Neural cell (in vitro differentiated cells): ENCODE measurements around the gene PLIN4. TPM values are rescaled to one million over a fixed set of nuclear protein-coding genes. Genes with fewer than 3 reads are reported as not detected.

Experiments
- H2AFZ ChIP-seq: fragments of 200-600, 300-800 bp; sonication (generic), shearing (Covaris generic); 2 replicates; pipeline ENCODE4 v1.6.0; 2014; ENCODE audit warnings: low read depth, mild to moderate bottlenecking, antibody characterized with exemption, low read length, moderate library complexity
- H3F3A ChIP-seq: fragments of 200-600 bp; shearing (Covaris generic); 2 replicates; pipeline ENCODE4 v1.6.1; 2016; ENCODE audit warnings: mild to moderate bottlenecking, moderate library complexity, mixed read lengths, antibody characterized with exemption, low read length; ENCODE audit not compliant: insufficient read depth, poor library complexity, severe bottlenecking
- H3K27ac ChIP-seq: fragments of 200-600, 300-800 bp; sonication (generic), shearing (Covaris generic); 2 replicates; pipeline ENCODE4 v1.5.1; 2014; ENCODE audit warnings: mild to moderate bottlenecking, low read length, moderate library complexity
- H3K27me3 ChIP-seq: fragments of 300-800, 200-600 bp; sonication (generic), shearing (Covaris generic); 2 replicates; pipeline ENCODE4 v1.6.0; 2014; ENCODE audit warnings: mild to moderate bottlenecking, low read depth, low read length, moderate library complexity; ENCODE audit not compliant: insufficient read depth
- H3K36me3 ChIP-seq: fragments of 300-800, 200-600 bp; sonication (generic), shearing (Covaris generic); 2 replicates; pipeline ENCODE4 v1.5.1; 2014; ENCODE audit warnings: mild to moderate bottlenecking, antibody characterized with exemption, low read length, moderate library complexity; ENCODE audit not compliant: insufficient read depth
- H3K4me2 ChIP-seq: fragments of 300-800, 200-600 bp; sonication (generic), shearing (Covaris generic); 2 replicates; pipeline ENCODE4 v1.6.0; 2014; ENCODE audit warnings: mild to moderate bottlenecking, low read length
- H3K4me3 ChIP-seq: fragments of 300-800, 200-600 bp; sonication (generic), shearing (Covaris generic); 2 replicates; pipeline ENCODE4 v1.5.1; 2014; ENCODE audit warnings: mild to moderate bottlenecking, low read length, moderate library complexity
- H3K79me2 ChIP-seq: fragments of 200-600 bp; shearing (Covaris generic); replicated peaks from 2 replicates; pipeline ENCODE4 v1.6.0; 2014; ENCODE audit warnings: mild to moderate bottlenecking, low read length, moderate library complexity; ENCODE audit not compliant: insufficient read depth
- H3K9ac ChIP-seq: fragments of 300-800, 200-600 bp; sonication (generic), shearing (Covaris generic); 2 replicates; pipeline ENCODE4 v1.6.1; 2016; ENCODE audit warnings: mild to moderate bottlenecking, low read length, mixed read lengths
- H3K9me2 ChIP-seq: fragments of 200-600 bp; shearing (Covaris generic); 2 replicates; pipeline ENCODE4 v1.6.1; 2016; ENCODE audit warnings: mild to moderate bottlenecking, low read length, mixed read lengths; ENCODE audit not compliant: insufficient read depth
- H3K9me3 ChIP-seq: fragments of 200-600, 300-800 bp; sonication (generic), shearing (Covaris generic); 2 replicates; pipeline ENCODE4 v1.6.1; 2016; ENCODE audit warnings: mild to moderate bottlenecking, mixed run types, low read length, moderate library complexity, mixed read lengths
- H4K20me1 ChIP-seq: fragments of 200-600 bp; shearing (Covaris generic); 2 replicates; pipeline ENCODE4 v1.6.1; 2016; ENCODE audit warnings: mild to moderate bottlenecking, mixed run types; ENCODE audit not compliant: insufficient read depth
- EP300 ChIP-seq: fragments of 450-650 bp; conservative IDR thresholded peaks from 2 replicates; pipeline ENCODE4 v1.6.1; 2014; ENCODE audit warnings: antibody characterized with exemption, mild to moderate bottlenecking, moderate library complexity; ENCODE audit not compliant: poor library complexity, severe bottlenecking
- EZH2 ChIP-seq: fragments of 200-600, 300-800 bp; shearing (Covaris generic), sonication (generic); IDR thresholded peaks from 2 replicates; pipeline ENCODE4 v1.6.1; 2014; ENCODE audit warnings: antibody characterized with exemption, low read length, borderline replicate concordance, mild to moderate bottlenecking; ENCODE audit not compliant: insufficient read depth, poor library complexity, severe bottlenecking
- MXI1 ChIP-seq: fragments of 450-650 bp; conservative IDR thresholded peaks from 2 replicates; pipeline ENCODE4 v1.6.1; 2014; ENCODE audit warnings: antibody characterized with exemption, mild to moderate bottlenecking; ENCODE audit not compliant: poor library complexity, severe bottlenecking
- POLR2AphosphoS5 ChIP-seq: IDR thresholded peaks from 2 replicates; pipeline ENCODE4 v1.6.1; 2012
- RAD21 ChIP-seq: fragments of 450-650 bp; conservative IDR thresholded peaks from 2 replicates; pipeline ENCODE4 v1.6.1; 2014; ENCODE audit warnings: antibody characterized with exemption, mild to moderate bottlenecking, moderate library complexity
- SMC3 ChIP-seq: fragments of 450-650 bp; conservative IDR thresholded peaks from 2 replicates; pipeline ENCODE4 v1.6.1; 2014; ENCODE audit warnings: antibody characterized with exemption, mild to moderate bottlenecking, moderate library complexity; ENCODE audit not compliant: poor library complexity
- TAF1 ChIP-seq: IDR thresholded peaks from 2 replicates; pipeline ENCODE4 v1.6.1; 2012; ENCODE audit warnings: low read depth
- polyA plus RNA-seq: library from polyadenylated mRNA; depleted of rRNA; stranded (reverse); fragments of >200 nt; gene quantifications from 2 replicates; pipeline ENCODE4 v1.2.3, GENCODE V29; 2014
- TF ChIP-seq, protein P1 (sequence below): IDR thresholded peaks from 2 replicates; pipeline ENCODE4 v1.6.1; 2012; ENCODE audit warnings: borderline replicate concordance
- TF ChIP-seq, protein P2 (sequence below): fragments of 450-650 bp; IDR thresholded peaks from 2 replicates; pipeline ENCODE4 v1.5.1; 2014; ENCODE audit warnings: antibody characterized with exemption, mild to moderate bottlenecking, moderate library complexity; ENCODE audit not compliant: poor library complexity, severe bottlenecking

Gene PLIN4
- polyA plus RNA-seq, 1 donor from 2014 or later = not detected

DNA sequence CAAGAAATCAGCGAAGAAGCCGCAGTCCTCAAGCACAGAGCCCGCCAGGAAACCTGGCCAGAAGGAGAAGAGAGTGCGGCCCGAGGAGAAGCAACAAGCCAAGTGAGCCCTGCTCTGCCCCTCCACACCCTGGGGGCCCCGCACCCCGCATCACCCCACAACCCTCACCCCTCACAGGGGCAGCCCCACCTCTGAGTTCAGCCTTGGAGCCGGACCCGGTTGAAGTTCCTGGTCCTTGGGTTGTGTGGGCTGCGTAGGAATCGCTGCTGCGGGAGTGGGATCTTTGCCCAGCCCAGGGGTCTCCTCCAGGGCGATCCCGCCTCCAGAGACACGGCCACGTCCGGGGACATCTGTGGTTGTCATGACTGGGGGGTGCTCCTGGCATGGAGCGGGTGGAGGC is 22.0 kb downstream of the PLIN4 start:
- no peaks in the 10 kb centered on the region for H4K20me1 ChIP-seq
- H2AFZ ChIP-seq = no peak overlapping the region
- H3K4me3 ChIP-seq = no peak overlapping the region
- H3K4me2 ChIP-seq = no peak overlapping the region
- no peaks in the 10 kb centered on the region for H3K9me2 ChIP-seq
- TF ChIP-seq, protein P1, sequence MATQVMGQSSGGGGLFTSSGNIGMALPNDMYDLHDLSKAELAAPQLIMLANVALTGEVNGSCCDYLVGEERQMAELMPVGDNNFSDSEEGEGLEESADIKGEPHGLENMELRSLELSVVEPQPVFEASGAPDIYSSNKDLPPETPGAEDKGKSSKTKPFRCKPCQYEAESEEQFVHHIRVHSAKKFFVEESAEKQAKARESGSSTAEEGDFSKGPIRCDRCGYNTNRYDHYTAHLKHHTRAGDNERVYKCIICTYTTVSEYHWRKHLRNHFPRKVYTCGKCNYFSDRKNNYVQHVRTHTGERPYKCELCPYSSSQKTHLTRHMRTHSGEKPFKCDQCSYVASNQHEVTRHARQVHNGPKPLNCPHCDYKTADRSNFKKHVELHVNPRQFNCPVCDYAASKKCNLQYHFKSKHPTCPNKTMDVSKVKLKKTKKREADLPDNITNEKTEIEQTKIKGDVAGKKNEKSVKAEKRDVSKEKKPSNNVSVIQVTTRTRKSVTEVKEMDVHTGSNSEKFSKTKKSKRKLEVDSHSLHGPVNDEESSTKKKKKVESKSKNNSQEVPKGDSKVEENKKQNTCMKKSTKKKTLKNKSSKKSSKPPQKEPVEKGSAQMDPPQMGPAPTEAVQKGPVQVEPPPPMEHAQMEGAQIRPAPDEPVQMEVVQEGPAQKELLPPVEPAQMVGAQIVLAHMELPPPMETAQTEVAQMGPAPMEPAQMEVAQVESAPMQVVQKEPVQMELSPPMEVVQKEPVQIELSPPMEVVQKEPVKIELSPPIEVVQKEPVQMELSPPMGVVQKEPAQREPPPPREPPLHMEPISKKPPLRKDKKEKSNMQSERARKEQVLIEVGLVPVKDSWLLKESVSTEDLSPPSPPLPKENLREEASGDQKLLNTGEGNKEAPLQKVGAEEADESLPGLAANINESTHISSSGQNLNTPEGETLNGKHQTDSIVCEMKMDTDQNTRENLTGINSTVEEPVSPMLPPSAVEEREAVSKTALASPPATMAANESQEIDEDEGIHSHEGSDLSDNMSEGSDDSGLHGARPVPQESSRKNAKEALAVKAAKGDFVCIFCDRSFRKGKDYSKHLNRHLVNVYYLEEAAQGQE = no peak
- TF ChIP-seq EZH2 = no peak
- TF ChIP-seq TAF1 = no peak
- TF ChIP-seq, protein P2, sequence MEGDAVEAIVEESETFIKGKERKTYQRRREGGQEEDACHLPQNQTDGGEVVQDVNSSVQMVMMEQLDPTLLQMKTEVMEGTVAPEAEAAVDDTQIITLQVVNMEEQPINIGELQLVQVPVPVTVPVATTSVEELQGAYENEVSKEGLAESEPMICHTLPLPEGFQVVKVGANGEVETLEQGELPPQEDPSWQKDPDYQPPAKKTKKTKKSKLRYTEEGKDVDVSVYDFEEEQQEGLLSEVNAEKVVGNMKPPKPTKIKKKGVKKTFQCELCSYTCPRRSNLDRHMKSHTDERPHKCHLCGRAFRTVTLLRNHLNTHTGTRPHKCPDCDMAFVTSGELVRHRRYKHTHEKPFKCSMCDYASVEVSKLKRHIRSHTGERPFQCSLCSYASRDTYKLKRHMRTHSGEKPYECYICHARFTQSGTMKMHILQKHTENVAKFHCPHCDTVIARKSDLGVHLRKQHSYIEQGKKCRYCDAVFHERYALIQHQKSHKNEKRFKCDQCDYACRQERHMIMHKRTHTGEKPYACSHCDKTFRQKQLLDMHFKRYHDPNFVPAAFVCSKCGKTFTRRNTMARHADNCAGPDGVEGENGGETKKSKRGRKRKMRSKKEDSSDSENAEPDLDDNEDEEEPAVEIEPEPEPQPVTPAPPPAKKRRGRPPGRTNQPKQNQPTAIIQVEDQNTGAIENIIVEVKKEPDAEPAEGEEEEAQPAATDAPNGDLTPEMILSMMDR = no peak
- TF ChIP-seq POLR2AphosphoS5 = no peak
- no peak for TF ChIP-seq MXI1
- no peak for TF ChIP-seq SMC3
- no peak for TF ChIP-seq EP300
- TF ChIP-seq RAD21 = no peak
- no peak overlapping the region for H3K27ac ChIP-seq
- no peaks in the 10 kb centered on the region for H3K27me3 ChIP-seq
- H3K9me3 ChIP-seq = no peaks in the 10 kb centered on the region
- H3K36me3 ChIP-seq = no peaks in the 10 kb centered on the region
- no peaks in the 10 kb centered on the region for H3F3A ChIP-seq
- H3K79me2 ChIP-seq = no peaks in the 10 kb centered on the region
- no peak overlapping the region for H3K9ac ChIP-seq

DNA sequence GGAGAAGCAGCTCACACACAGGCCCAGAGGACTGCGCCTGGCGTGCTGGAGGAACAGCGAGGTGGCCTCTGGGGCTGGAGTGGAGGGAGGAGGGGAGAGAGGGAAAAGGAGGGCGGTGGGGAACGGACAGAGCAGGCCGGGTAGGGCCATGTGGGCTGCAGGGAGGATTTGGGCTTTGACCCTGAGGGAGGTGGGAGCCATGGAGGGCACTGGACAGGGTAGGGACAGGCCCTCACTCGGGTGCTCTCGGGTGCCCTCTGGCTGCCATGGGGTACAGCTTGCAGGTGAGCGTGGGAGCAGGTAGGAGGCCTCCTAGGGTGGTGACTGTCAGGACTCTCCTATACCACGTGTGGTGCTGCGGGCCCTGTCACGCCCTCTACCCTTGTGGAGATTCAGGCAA is 22.8 kb downstream of the PLIN4 start:
- no peak overlapping the region for H3K4me2 ChIP-seq
- no peaks in the 10 kb centered on the region for H3K9me3 ChIP-seq
- no peaks in the 10 kb centered on the region for H3K9me2 ChIP-seq
- no peak overlapping the region for H3K4me3 ChIP-seq
- no peaks in the 10 kb centered on the region for H3K79me2 ChIP-seq
- no peak overlapping the region for H2AFZ ChIP-seq
- TF ChIP-seq RAD21 (no peak), POLR2AphosphoS5 (no peak), SMC3 (no peak), EP300 (no peak), EZH2 (no peak), MXI1 (no peak), TAF1 (no peak)
- TF ChIP-seq, protein P2 = no peak
- TF ChIP-seq, protein P1 = no peak
- no peaks in the 10 kb centered on the region for H3K27me3 ChIP-seq
- no peaks in the 10 kb centered on the region for H4K20me1 ChIP-seq
- no peak overlapping the region for H3K9ac ChIP-seq
- no peaks in the 10 kb centered on the region for H3F3A ChIP-seq
- H3K27ac ChIP-seq = no peak overlapping the region
- no peaks in the 10 kb centered on the region for H3K36me3 ChIP-seq
